GM21619 (cell line): ENCODE data around the gene MLXIP.
"Not testable (repeated sequence)": the region's sequence is repeated elsewhere in the genome, so short reads cannot be mapped to it uniquely, and the experiment has no call there.

Experiments used
- ATAC-seq: cut with Tn5 transposase; IDR thresholded peaks from one replicate; pipeline ENCODE4 v1.9.1; 2021; ENCODE audit not compliant: unreplicated experiment

The MLXIP gene

GRCh38 chr12:122145505-122146330 lies 67.2 kb downstream of the MLXIP start:
- no peak for ATAC-seq

GRCh38 chr12:122147514-122148290 lies 69.1 kb downstream of the MLXIP start:
- ATAC-seq = no peak

- no peak for ATAC-seq
Measured at GRCh38 chr12:122148657-122149056, 70.1 kb downstream of the MLXIP start.

DNA sequence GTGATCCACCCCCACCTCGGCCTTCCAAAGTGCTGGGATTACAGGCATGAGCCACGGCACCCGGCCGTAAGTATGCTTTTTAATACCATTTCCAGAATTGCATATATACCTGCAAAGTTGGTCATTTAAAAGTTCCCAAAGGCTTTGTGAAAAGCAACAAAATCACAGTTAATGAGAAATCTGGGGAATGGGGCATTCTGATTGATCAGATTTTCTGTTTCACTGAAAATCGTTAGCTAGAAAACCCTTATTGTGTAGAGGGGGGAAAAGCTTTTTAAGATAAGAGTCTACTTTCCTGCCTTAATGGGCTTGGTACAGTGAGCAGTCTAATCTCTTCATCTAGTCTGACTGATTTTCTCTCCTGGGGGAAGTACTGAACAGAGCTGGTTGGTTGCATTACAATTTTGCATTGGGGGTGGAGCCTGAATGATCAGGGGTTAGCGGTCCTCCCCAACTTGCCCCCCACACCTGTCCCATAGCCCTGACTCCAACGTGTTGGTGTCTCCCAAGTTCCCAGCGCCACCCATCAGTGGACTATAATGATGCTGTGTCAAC lies 71.6 kb downstream of the MLXIP start:
- ATAC-seq = no peak

GRCh38 chr12:122152754-122153153 lies 74.2 kb downstream of the MLXIP start:
- ATAC-seq = no peak

DNA sequence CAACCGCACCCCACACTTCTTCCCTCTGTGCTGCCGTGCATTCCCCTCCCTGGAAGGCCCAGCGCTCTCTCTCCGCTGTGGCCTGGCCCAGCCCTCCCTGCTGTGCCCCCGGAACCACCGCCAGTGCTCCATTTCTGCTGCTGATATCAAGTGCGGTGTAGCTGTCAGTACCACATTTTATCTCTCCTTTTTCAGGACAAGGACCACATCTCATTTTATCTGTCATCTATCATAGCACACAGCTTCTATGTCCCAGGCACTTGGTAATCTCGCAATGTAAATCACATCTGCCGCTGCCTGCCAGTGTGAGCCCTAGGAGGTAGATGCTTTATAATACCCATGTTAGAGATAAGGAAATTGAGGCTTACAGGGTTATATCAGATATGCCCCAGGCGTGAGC lies 77.1 kb downstream of the MLXIP start:
- no peak for ATAC-seq

GRCh38 chr12:122158700-122159285 lies 80.2 kb downstream of the MLXIP start:
- no peak for ATAC-seq

- no peak for ATAC-seq
Measured at GRCh38 chr12:122159882-122160281, 81.3 kb downstream of the MLXIP start.

DNA sequence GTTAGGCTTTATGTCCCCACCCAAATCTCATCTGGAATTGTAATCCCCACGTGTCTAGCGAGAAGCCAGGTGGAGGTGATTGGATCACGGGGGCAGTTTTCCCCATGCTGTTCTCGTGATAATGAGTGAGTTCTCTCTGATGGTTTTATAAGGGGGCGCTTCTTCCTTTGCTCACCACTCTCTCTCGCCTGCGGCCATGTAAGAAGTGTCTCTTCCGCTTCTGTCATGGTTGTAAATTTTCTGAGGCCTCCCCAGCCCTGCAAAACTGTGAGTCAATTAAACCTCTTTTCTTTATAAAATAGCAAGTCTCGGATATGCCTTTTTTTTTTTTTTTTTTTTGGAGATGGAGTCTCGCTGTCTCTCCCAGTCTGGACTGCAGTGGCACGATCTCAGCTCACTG lies 82.2 kb downstream of the MLXIP start:
- no peak for ATAC-seq

DNA sequence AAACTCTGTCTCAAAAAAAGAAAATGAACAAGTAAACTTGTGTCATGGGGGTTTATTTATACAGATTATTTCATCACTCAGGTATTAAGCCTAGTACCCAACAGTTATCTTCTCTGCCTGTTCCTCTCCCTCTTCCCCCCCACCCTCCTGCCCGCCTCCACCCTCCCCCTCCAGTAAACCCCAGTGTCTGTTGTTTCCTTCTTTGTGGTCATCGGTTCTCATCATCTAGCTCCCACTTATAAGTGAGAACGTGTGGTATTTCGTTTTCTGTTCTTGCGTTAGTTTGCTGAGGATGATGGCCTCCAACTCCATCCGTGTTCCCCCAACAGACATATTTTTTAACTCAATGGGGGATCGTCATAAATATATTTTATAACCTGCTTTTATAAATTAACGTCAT lies 83.1 kb downstream of the MLXIP start:
- no peak for ATAC-seq

DNA sequence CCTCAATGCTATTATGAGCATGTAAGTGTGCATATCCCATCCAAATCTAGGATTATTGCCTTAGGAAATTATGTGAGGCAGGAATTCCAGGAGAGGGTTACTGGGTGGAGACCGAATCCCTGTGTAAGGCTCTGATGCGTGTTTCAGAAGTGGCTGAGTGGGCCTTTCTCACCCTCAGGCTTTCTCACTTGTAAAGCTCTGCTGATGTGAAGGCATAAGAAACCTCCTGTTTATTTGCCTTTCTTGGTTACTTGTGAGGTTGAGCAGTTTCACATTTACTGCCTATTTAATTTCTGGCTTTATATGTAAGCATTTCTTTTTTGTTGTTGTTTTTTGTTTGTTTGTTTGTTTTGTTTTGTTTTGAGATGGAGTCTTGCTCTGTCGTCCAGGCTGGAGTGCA lies 84.4 kb downstream of the MLXIP start:
- ATAC-seq = no peak

DNA sequence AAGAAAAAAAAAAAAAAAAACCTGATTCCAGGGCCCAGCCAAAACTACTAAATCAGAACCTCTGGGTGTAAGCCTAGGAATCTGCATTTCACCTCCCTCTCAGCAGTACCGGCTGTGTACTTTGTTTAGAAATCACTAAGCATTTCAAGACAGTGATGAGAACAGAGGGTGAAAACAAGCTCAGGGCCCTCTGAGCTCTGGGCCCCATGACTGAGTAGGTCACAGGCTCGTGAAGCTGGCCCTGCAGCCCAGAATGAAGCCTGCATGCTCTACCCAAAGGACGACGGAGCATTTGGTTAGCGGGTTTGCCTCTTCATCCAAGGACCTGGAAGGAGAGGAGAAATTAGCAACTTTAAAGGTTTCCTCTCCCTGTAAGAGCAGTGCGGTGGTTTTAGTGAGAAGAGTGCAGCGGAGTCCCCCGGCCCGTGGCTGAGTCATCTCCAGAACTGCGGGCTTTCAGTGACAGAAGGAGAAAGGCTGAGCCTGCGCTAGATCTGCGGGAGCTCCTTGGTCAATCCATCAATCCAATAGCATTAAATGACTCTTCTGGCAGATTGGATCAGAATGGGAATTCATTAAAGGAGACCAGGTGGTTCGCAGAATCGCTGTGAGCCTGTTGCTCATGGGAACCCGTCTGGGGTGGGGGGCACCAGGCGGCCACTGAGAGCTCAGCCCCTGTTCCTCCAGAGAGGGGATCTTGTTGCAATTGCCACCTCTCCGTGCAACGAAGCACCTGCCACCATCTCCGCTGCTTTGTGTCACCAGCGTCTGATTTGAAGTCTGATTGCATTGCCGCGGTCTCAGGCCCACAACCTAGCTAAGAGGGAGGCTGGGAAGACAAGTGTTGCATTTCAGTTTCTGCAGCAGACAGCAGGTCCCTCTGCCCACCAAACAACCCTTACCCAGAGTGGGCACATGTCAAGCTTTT lies 88.1 kb downstream of the MLXIP start:
- ATAC-seq = no peak

GRCh38 chr12:122167356-122167925 lies 88.9 kb downstream of the MLXIP start:
- no peak for ATAC-seq

DNA sequence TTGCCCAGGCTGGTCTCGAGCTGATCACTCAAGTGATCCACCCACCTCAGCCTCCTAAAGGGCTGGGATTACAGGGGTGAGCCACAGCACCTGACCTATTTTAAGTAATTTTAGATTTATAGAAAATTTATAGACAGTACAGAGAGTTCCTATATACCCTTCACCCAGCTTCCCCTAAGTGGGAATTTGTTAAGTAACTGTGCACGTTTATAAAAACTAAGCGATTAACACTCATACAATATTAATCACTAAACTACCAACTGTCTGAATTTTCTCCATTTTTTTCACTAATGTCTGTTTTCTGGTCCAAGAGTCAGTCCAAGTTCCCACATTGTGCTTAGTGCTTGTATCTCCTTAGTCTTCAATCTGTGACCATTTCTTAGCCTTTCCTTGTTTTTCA lies 89.9 kb downstream of the MLXIP start:
- no peak for ATAC-seq

- ATAC-seq = no peak
Measured at GRCh38 chr12:122171399-122171798, 92.8 kb downstream of the MLXIP start.

DNA sequence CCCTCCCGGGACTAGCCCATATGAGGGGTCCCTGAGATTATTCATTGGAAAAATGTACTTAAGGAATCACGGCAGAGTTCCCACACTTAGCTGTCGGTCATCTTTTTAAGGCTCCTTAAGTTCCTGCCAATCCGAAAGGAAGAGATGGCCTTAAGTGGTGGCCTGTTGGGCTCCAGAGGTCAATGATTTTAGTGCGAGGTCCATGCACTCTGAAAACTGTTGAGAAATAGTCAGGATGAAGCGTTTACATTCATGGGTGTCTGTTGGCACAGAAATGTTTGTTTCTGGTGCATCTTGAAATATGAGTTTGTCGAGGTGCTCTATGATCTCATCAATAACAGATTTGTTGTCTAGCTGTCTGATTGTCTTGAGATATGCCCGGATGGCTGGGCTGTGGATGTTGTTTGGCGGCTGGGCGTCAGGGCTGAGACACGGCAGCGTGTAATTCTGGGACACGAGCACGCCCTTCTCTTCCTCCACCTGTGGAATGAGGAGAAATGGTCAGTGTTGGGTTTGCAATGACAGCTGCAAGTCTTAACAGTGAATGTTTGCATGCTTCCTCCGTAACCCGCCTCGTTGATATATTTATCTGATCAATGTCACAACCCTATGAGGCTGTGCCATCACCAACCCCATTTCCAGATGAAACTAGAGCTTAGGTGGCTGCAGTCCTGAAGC lies 93.8 kb downstream of the MLXIP start:
- no peak for ATAC-seq

DNA sequence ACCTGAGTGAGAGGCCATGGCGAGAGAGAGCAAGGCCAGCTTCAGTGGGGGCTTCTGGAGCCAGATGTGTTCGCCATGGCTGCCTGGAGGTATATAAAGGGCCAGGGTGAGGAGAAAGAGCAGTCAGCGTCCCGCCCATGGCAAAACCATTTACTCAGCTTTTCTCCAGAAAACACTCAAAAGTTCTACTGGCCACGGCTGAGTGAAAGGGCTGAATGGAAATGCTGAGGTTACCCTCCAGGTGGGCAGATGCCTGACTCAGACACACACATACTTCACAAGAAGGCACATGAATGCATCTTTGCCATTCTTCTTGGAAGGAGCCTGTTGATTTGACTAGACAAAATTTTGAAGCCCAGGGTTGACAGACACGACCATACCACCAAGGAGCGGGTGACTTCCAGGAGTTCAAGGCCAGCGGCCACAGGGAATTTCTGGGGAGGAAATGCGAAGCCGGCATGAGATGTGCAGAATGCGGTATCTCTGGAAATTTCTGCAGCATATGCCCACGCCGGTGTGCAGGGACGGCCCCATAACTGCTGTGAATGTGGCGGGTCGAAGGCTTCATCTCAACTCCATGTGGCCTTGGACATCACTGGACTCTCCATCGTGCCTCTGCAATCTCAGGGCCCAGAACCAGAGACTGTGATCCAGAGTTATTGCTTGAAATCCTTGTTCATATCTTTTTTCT lies 95.7 kb downstream of the MLXIP start, which contains the start of gene IL31:
Gene IL31 (minus strand): TSS at position 67 of the 691 bp plus-strand sequence. CDS start 49 bp downstream, at position 18.
- no peak for ATAC-seq

DNA sequence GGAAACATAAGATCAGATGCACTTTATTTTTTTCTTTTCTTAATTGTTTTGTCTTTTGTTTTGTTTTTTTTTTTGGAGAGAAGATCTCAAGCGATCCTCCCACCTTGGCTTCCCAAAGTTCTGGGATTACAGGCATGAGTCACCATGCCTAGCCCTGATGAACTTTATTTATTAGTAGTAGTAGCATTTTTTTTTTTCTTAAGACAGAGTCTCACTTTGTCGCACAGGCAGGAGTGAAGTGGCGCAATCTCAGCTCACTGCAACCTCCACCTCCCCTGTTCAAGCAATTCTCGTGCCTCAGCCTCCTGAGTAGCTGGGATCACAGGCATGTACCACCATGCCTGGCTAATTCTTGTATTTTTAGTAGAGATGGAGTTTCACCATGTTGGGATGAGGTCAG lies 97.9 kb downstream of the MLXIP start:
- ATAC-seq = not testable (repeated sequence)
